ENCODE measurements around the gene SLC27A1. TPM values are rescaled to one million over a fixed set of nuclear protein-coding genes. Genes with fewer than 3 reads are reported as not detected.

SLC27A1 gene
- polyA plus RNA-seq, 1 of the 3 experiments (the other 2 are of a cell fraction): 15.0 TPM

DNA sequence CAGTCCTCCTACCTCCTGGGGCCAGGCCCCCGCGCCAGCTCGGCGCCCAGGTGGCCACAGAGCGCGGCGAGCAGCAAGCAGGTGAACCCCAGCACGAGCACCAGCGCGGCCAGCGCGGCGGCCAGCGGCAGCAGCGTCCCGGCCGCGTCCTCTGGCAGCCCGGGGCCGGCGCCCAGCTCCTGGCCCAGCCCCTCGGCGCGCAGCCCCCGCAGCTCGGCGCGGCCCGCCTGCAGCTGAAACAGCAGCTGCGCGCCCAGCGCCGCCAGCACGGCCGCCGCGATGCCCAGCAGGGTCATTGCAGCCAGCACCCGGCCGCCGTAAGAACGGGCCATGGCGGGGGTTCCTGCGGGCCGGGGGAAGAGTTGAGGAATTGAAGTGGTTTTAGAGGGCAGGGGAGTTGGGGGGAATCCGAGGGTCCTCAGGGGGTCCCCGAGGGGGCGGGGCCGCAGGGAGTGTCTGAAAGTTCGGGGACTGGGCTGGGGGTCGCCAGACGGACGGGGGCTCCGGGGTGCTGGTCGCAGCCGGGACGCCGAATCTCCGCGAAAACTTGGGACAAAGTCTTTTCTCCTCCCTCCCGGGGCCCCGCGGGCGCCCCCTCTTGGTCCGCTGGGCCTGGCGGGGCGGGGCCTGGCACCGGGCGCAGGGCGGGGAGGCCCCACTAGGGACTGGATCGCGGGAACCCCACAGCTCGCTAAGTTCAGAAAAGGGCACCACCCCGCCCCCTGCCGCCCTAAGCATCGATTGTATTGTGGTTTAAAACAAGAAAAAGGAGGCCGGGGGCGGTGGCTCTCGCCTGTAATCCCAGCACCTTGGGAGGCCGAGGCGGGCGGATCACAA lies 22.0 kb upstream of the SLC27A1 start, which contains the start of gene TMEM221:
TSS of gene TMEM221 (minus strand) at position 538 of the 837 bp plus-strand sequence. CDS start at position 332, 206 bp downstream.
- Histone ChIP-seq H3K27me3 (ENCODE audit: insufficient read depth) (no peaks in the 10 kb centered on the region), H3K9me2 (no peaks in the 10 kb centered on the region), H3K4me1 (ENCODE audit: control insufficient read depth in 1 of 2, insufficient read depth in 2 of 2, low read depth in 1 of 2, low read length in 1 of 2) (no peaks in the 10 kb centered on the region; a peak in 1 of 4 replicates), H3K79me2 (ENCODE audit: insufficient read depth) (no peaks in the 10 kb centered on the region), H3K27ac (ENCODE audit: low read depth in 2 of 2, low read length in 1 of 2) (no peak within 1 kb of the TSS), H3K36me3 (replicated peaks in 1 of 2; ENCODE audit: control insufficient read depth in 1 of 2, insufficient read depth in 2 of 2, low read length in 1 of 2) (no peaks in the 10 kb centered on the region), H3K9me3 (no peaks in the 10 kb centered on the region), H3K4me2 (peak within 1 kb of the TSS; percentile 76), H3K4me3 (ENCODE audit: low read depth in 2 of 2, low read length in 1 of 2) (peak within 1 kb of the TSS; percentile 41 to 50; a peak in 3 of 4 replicates), H3K9ac (no peak within 1 kb of the TSS), H2AFZ (ENCODE audit: low read depth) (peak within 1 kb of the TSS; percentile 72; the same call in 1 of the 2 replicates), H4K20me1 (ENCODE audit: insufficient read depth) (no peaks in the 10 kb centered on the region), H3F3A (replicated peaks; ENCODE audit: insufficient read depth) (no peaks in the 10 kb centered on the region)
- 6% methylated on average over 18 of the region's 81 CpGs for WGBS (ENCODE audit: low lambda C conversion rate)
- CTCF ChIA-PET: interaction anchor here (0.7 to 3.1 kb wide), 25 partner anchors 9 to 158 kb away, joined by 3 to 16 read pairs (median 4); partner anchors contain the start of genes CCDC194, MVB12A and NXNL1
- POLR2A ChIA-PET: interaction anchor here (1.0 to 1.4 kb wide), 2 partner anchors 9 to 16 kb away, joined by 3 read pairs; no protein-coding TSS in a partner anchor
- TF ChIP-seq ELF1 (IDR thresholded peaks at IDR 0.05): no peak
- TF ChIP-seq CHD2 (IDR thresholded peaks at IDR 0.05; ENCODE audit: low read length, partially characterized antibody): no peak
- no peak for TF ChIP-seq TCF12 (IDR thresholded peaks at IDR 0.05)
- no peak for TF ChIP-seq RCOR1 (IDR thresholded peaks at IDR 0.05; ENCODE audit: low read length)
- TF ChIP-seq EZH2phosphoT487 (IDR thresholded peaks at IDR 0.05; ENCODE audit: borderline replicate concordance, low read depth): no peak
- TF ChIP-seq, protein P1, sequence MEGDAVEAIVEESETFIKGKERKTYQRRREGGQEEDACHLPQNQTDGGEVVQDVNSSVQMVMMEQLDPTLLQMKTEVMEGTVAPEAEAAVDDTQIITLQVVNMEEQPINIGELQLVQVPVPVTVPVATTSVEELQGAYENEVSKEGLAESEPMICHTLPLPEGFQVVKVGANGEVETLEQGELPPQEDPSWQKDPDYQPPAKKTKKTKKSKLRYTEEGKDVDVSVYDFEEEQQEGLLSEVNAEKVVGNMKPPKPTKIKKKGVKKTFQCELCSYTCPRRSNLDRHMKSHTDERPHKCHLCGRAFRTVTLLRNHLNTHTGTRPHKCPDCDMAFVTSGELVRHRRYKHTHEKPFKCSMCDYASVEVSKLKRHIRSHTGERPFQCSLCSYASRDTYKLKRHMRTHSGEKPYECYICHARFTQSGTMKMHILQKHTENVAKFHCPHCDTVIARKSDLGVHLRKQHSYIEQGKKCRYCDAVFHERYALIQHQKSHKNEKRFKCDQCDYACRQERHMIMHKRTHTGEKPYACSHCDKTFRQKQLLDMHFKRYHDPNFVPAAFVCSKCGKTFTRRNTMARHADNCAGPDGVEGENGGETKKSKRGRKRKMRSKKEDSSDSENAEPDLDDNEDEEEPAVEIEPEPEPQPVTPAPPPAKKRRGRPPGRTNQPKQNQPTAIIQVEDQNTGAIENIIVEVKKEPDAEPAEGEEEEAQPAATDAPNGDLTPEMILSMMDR (IDR thresholded peaks at IDR 0.05): peak; percentile 65
- TF ChIP-seq TEAD4 (IDR thresholded peaks at IDR 0.05; ENCODE audit: borderline replicate concordance, insufficient read depth): no peak
- TF ChIP-seq, protein P2, sequence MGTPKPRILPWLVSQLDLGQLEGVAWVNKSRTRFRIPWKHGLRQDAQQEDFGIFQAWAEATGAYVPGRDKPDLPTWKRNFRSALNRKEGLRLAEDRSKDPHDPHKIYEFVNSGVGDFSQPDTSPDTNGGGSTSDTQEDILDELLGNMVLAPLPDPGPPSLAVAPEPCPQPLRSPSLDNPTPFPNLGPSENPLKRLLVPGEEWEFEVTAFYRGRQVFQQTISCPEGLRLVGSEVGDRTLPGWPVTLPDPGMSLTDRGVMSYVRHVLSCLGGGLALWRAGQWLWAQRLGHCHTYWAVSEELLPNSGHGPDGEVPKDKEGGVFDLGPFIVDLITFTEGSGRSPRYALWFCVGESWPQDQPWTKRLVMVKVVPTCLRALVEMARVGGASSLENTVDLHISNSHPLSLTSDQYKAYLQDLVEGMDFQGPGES (IDR thresholded peaks at IDR 0.05; ENCODE audit: low read depth, low read length): no peak
- TF ChIP-seq, protein P3, sequence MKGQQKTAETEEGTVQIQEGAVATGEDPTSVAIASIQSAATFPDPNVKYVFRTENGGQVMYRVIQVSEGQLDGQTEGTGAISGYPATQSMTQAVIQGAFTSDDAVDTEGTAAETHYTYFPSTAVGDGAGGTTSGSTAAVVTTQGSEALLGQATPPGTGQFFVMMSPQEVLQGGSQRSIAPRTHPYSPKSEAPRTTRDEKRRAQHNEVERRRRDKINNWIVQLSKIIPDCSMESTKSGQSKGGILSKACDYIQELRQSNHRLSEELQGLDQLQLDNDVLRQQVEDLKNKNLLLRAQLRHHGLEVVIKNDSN (IDR thresholded peaks at IDR 0.05; ENCODE audit: borderline replicate concordance, low read depth): no peak
- TF ChIP-seq YY1 (IDR thresholded peaks at IDR 0.05; ENCODE audit: low read depth): no peak
- TF ChIP-seq, protein P4, sequence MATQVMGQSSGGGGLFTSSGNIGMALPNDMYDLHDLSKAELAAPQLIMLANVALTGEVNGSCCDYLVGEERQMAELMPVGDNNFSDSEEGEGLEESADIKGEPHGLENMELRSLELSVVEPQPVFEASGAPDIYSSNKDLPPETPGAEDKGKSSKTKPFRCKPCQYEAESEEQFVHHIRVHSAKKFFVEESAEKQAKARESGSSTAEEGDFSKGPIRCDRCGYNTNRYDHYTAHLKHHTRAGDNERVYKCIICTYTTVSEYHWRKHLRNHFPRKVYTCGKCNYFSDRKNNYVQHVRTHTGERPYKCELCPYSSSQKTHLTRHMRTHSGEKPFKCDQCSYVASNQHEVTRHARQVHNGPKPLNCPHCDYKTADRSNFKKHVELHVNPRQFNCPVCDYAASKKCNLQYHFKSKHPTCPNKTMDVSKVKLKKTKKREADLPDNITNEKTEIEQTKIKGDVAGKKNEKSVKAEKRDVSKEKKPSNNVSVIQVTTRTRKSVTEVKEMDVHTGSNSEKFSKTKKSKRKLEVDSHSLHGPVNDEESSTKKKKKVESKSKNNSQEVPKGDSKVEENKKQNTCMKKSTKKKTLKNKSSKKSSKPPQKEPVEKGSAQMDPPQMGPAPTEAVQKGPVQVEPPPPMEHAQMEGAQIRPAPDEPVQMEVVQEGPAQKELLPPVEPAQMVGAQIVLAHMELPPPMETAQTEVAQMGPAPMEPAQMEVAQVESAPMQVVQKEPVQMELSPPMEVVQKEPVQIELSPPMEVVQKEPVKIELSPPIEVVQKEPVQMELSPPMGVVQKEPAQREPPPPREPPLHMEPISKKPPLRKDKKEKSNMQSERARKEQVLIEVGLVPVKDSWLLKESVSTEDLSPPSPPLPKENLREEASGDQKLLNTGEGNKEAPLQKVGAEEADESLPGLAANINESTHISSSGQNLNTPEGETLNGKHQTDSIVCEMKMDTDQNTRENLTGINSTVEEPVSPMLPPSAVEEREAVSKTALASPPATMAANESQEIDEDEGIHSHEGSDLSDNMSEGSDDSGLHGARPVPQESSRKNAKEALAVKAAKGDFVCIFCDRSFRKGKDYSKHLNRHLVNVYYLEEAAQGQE (IDR thresholded peaks at IDR 0.05; ENCODE audit: low read depth, low read length): no peak
- 0 out of 2 replicates have a peak, but pooled peaks have one; percentile 18 for TF ChIP-seq SMC3 (IDR thresholded peaks at IDR 0.05; ENCODE audit: low read depth, low read length)
- peak; percentile 86 for DNase-seq
